Choroid plexus epithelial cell (primary cell): ENCODE data around the gene CAGE1.

Source experiments
- DNase-seq: peaks from one replicate; pipeline ENCODE4 v3.0.0-alpha.2; 2010; ENCODE audit warnings: low read depth
- H3K4me3 ChIP-seq: 2 replicates; pipeline ENCODE4 v1.5.1; 2011; ENCODE audit warnings: low read depth, mild to moderate bottlenecking, control low read depth, low read length, moderate library complexity
- CTCF ChIP-seq: conservative IDR thresholded peaks from 2 replicates; pipeline ENCODE4 v1.5.1; 2011; ENCODE audit warnings: low read depth, mild to moderate bottlenecking, control low read depth, inconsistent platforms, low read length, moderate library complexity

CAGE1 gene

GRCh38 chr6:7307533-7307932 is 82.0 kb downstream of the CAGE1 start:
- no peak for DNase-seq
- TF ChIP-seq CTCF, result no peak
- no peak overlapping the region for H3K4me3 ChIP-seq

GRCh38 chr6:7304821-7305220 is 84.7 kb downstream of the CAGE1 start:
- DNase-seq, result no peak
- H3K4me3 ChIP-seq, result no peak overlapping the region
- no peak for TF ChIP-seq CTCF

GRCh38 chr6:7301702-7302101 is 87.8 kb downstream of the CAGE1 start:
- H3K4me3 ChIP-seq, result no peak overlapping the region
- no peak for TF ChIP-seq CTCF

GRCh38 chr6:7300926-7301325 is 88.6 kb downstream of the CAGE1 start:
- no peak for DNase-seq

More at GRCh38 chr6:7301702-7302101, 87.8 kb downstream of the CAGE1 start:
- DNase-seq, result no peak

GRCh38 chr6:7298113-7298512 is 91.4 kb downstream of the CAGE1 start:
- DNase-seq, result no peak
- H3K4me3 ChIP-seq, result no peak overlapping the region
- no peak for TF ChIP-seq CTCF

More at GRCh38 chr6:7300926-7301325, 88.6 kb downstream of the CAGE1 start:
- TF ChIP-seq CTCF, result no peak
- H3K4me3 ChIP-seq, result no peak overlapping the region

GRCh38 chr6:7296602-7297001 is 92.9 kb downstream of the CAGE1 start:
- TF ChIP-seq CTCF, result no peak
- DNase-seq, result no peak
- no peak overlapping the region for H3K4me3 ChIP-seq

GRCh38 chr6:7295916-7296315 is 93.6 kb downstream of the CAGE1 start:
- no peak for TF ChIP-seq CTCF
- DNase-seq, result no peak
- H3K4me3 ChIP-seq, result no peak overlapping the region
